Spleen (tissue), 11 donors: ENCODE results near the gene RBM47. TPM values are rescaled to one million over a fixed set of nuclear protein-coding genes. Genes with fewer than 3 reads are reported as not detected.

Experiments
- DNase-seq: peaks from one replicate; pipeline ENCODE4 v3.0.0-alpha.2; 2020
- H3K27ac ChIP-seq, 8 donors: fragments of 200-600 bp; sonication (generic) in 7 of 8; 1 replicate in 4 of 8; 2 replicates in 4 of 8; pipeline versions ENCODE4 v1.5.0 to v1.8.0; 2016 to 2021; ENCODE audit warnings: inconsistent platforms in 4 of 8, mild to moderate bottlenecking in 4 of 8, moderate library complexity in 1 of 8
- H3K27me3 ChIP-seq, 7 donors: fragments of 200-600 bp; sonication (generic) in 6 of 7; replicated peaks in 1 of 7; 1 replicate in 4 of 7; 2 replicates in 3 of 7; pipeline versions ENCODE4 v1.5.0 to v1.8.0; 2016 to 2021; ENCODE audit warnings: inconsistent platforms in 3 of 7, mild to moderate bottlenecking in 1 of 7
- H3K36me3 ChIP-seq, 6 donors: fragments of 200-600 bp; sonication (generic) in 5 of 6; 1 replicate in 4 of 6; 2 replicates in 2 of 6; pipeline versions ENCODE4 v1.5.0 to v1.8.0; 2016 to 2021; ENCODE audit warnings: inconsistent platforms in 2 of 6
- H3K4me1 ChIP-seq, 6 donors: fragments of 200-600 bp; sonication (generic) in 5 of 6; 1 replicate in 3 of 6; 2 replicates in 3 of 6; pipeline versions ENCODE4 v1.5.0 to v1.8.0; 2016 to 2021; ENCODE audit warnings: inconsistent platforms in 3 of 6
- H3K4me3 ChIP-seq, 8 donors: fragments of 200-600 bp; sonication (generic) in 7 of 8; 1 replicate in 4 of 8; 2 replicates in 4 of 8; pipeline versions ENCODE4 v1.5.0 to v1.8.0; 2016 to 2021; ENCODE audit warnings: inconsistent platforms in 4 of 8, mild to moderate bottlenecking in 4 of 8, moderate library complexity in 2 of 8
- H3K9me3 ChIP-seq, 8 donors: fragments of 200-600 bp; sonication (generic) in 7 of 8; 1 replicate in 4 of 8; 2 replicates in 4 of 8; pipeline versions ENCODE4 v1.5.0 to v1.8.0; 2016 to 2021; ENCODE audit warnings: inconsistent platforms in 4 of 8
- CTCF ChIP-seq, 11 experiments: fragments of 200-600 bp in 7 of 11; fragments of 450-650 bp in 4 of 11; sonication (generic) in 4 of 11; IDR thresholded peaks in 8 of 11; conservative IDR thresholded peaks in 3 of 11; 1 replicate in 7 of 11; 2 replicates in 4 of 11; pipeline versions ENCODE4 v1.4.0 to v1.8.0; 2016 to 2021; ENCODE audit warnings: antibody characterized with exemption in 11 of 11, inconsistent platforms in 4 of 11, mild to moderate bottlenecking in 1 of 11
- POLR2A ChIP-seq, 3 donors: fragments of 450-650 bp; IDR thresholded peaks; one replicate each; pipeline ENCODE4 v1.5.1; 2017; ENCODE audit warnings: antibody characterized with exemption in 3 of 3, mild to moderate bottlenecking in 1 of 3
- POLR2AphosphoS5 ChIP-seq, 3 donors: sonication (generic); formaldehyde crosslinking; IDR thresholded peaks; one replicate each; pipeline ENCODE4 v1.5.1; 2017; ENCODE audit warnings: antibody characterized with exemption in 3 of 3
- WGBS, 5 donors: extraction: QIAGEN DNeasy Blood & Tissue Kit in 3 of 5; methylation state at CpG; one replicate each; pipeline versions ENCODE4 v1.1.5 to v1.1.7; 2013 to 2018; 5-methylcytosine and 5-hydroxymethylcytosine counted together
- intact Hi-C: fragments of 100-400 bp; cut with DNase I; formaldehyde crosslinking; loops from one replicate; pipeline ENCODE4 v1.15.0; 2023; ENCODE audit warnings: low total_unique reads
- polyA plus RNA-seq, 3 donors: library from polyadenylated mRNA; stranded (reverse); fragments of 200-250 nt; gene quantifications; one replicate each; pipeline ENCODE4 v1.2.1, GENCODE V29; 2013
- total RNA-seq, 7 donors: library from RNA; depleted of rRNA in 3 of 7; stranded (reverse); fragments of >200 nt in 3 of 7; fragmentation: NEBNext Ultra II Directional in 4 of 7; extraction: Animal tissue kit (Norgen Biotek cat#: 25700) in 4 of 7; gene quantifications; one replicate each; pipeline versions ENCODE4 v1.1.0 to v1.2.1, GENCODE V29; 2016 to 2021
- donor health status: healthy with polysubstance abuse.
- donor health status: DM: no; HTN: no; CAD: no; lungs with moderate emphysema.
- donor health status: DM: no; HTN: no; CAD: no.
- donor health status: Bipolar disorder and iron deficiency.
- donor health status: healthy.
- donor health status: DM: no; HTN: no; CAD: no.
- donor health status: DM: yes; HTN: yes; CAD: no.

The RBM47 gene
- total and polyA plus RNA-seq, 10 donors: 6.0 to 164 (median 77.9) TPM

- WGBS, 5 donors: 30 to 41% (median 39%) methylated on average over 5 of the region's 5 CpGs
- intact Hi-C loops: no loop called here
- H3K27ac ChIP-seq: peak overlapping the region; percentile 29 to 94 (median 82)
These were observed 69.8 kb downstream of the RBM47 start for GRCh38 chr4:40559585-40560465.

GRCh38 chr4:40557736-40558135 is 71.9 kb downstream of the RBM47 start:
- H3K27me3 ChIP-seq: no peaks in the 10 kb centered on the region
- 81 to 97% (median 90%) methylated on average over 2 of the region's 2 CpGs for WGBS, 5 donors
- H3K9me3 ChIP-seq: no peaks in the 10 kb centered on the region
- TF ChIP-seq POLR2AphosphoS5 (IDR thresholded peaks at IDR 0.05): no peak
- no peak for TF ChIP-seq POLR2A (IDR thresholded peaks at IDR 0.05)
- no peak for TF ChIP-seq CTCF (IDR thresholded peaks at IDR 0.05 in 8 of 11, conservative IDR thresholded peaks at IDR 0.05 in 3 of 11)
- H3K27ac ChIP-seq: peak overlapping the region in 6 of 8 donors; percentile 69 to 94 (median 86)
- peaks cover 0 to 6% (median 0%) of the 10 kb centered on the region in 6 donors for H3K36me3 ChIP-seq
- DNase-seq: no peak
- intact Hi-C loops: no loop called here
- no peak overlapping the region for H3K4me3 ChIP-seq
- H3K4me1 ChIP-seq: peaks cover 7 to 100% (median 72%) of the 10 kb centered on the region in 6 donors

More at GRCh38 chr4:40559585-40560465, 69.8 kb downstream of the RBM47 start:
- Histone ChIP-seq H3K27me3 (no peaks in the 10 kb centered on the region), H3K9me3 (no peaks in the 10 kb centered on the region), H3K4me1 (peaks cover 7 to 100% (median 70%) of the 10 kb centered on the region in 6 donors), H3K4me3 (no peak overlapping the region), H3K36me3 (peaks cover 0 to 6% (median 0%) of the 10 kb centered on the region in 6 donors)
- TF ChIP-seq CTCF (IDR thresholded peaks at IDR 0.05 in 8 of 11, conservative IDR thresholded peaks at IDR 0.05 in 3 of 11) (no peak), POLR2AphosphoS5 (IDR thresholded peaks at IDR 0.05) (peak in 1 of 3 donors; percentile 40), POLR2A (IDR thresholded peaks at IDR 0.05) (no peak)
- no peak for DNase-seq

DNA sequence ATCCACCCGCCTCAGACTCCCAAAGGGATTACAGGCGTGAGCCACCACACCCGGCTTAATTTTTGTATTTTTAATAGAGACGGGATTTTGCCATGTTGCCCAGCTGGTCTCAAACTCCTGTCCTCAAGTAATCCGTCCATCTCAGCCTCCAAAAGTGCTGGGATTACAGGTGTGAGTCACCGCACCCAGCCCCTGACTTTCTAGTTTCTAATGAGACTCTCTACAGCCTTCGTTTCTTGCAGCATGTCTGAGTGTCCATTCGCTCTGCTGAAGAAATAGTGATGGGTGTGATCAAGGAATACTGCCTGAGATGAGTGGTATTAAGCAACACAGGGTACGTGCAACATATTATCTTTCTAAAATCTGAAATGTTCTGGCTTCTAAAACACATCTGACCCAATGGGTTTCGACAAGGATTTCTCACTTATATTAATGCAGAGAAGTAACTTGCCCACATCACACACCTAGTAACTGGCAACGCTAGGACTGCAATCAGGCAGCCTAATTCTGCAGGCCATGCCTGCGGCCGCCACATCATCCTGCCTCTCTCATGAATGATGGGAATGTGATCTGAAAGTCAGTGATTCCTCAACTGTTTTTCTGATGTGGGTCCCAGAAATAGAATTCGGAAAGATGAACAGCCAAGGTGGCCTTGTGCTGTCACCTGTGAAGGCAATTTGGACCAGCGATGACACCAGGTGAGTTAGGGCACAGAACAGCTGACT is 74.3 kb downstream of the RBM47 start:
- intact Hi-C loops: no loop called here
- no peaks in the 10 kb centered on the region for H3K27me3 ChIP-seq
- no peak for DNase-seq
- H3K4me3 ChIP-seq: peak overlapping the region in 3 of 8 donors; percentile 21 to 50 (median 26)
- TF ChIP-seq POLR2AphosphoS5 (IDR thresholded peaks at IDR 0.05) (no peak), CTCF (IDR thresholded peaks at IDR 0.05 in 8 of 11, conservative IDR thresholded peaks at IDR 0.05 in 3 of 11) (no peak), POLR2A (IDR thresholded peaks at IDR 0.05) (no peak)
- peaks cover 14 to 100% (median 77%) of the 10 kb centered on the region in 6 donors for H3K4me1 ChIP-seq
- H3K36me3 ChIP-seq: peaks cover 0 to 6% (median 0%) of the 10 kb centered on the region in 6 donors
- no peaks in the 10 kb centered on the region for H3K9me3 ChIP-seq
- WGBS, 5 donors: 79 to 91% (median 85%) methylated on average over 15 of the region's 15 CpGs
- peak overlapping the region in 7 of 8 donors; percentile 80 to 94 (median 87) for H3K27ac ChIP-seq
